HG03442 (cell line): ENCODE measurements around the gene MALRD1.

Experiments
- ATAC-seq: cut with Tn5 transposase; IDR thresholded peaks from one replicate; pipeline ENCODE4 v1.9.1; 2021; ENCODE audit warnings: mild to moderate bottlenecking, moderate library complexity; ENCODE audit not compliant: unreplicated experiment

The MALRD1 gene

GRCh38 chr10:19629567-19629966 is 581.0 kb downstream of the MALRD1 start:
- no peak for ATAC-seq

GRCh38 chr10:19634163-19634562 is 585.6 kb downstream of the MALRD1 start:
- no peak for ATAC-seq

GRCh38 chr10:19638182-19638895 is 589.7 kb downstream of the MALRD1 start:
- no peak for ATAC-seq

GRCh38 chr10:19638896-19639233 is 590.3 kb downstream of the MALRD1 start:
- ATAC-seq: no peak

- ATAC-seq: no peak
Observed at GRCh38 chr10:19640566-19641263, 592.1 kb downstream of the MALRD1 start.

- no peak for ATAC-seq
Observed at GRCh38 chr10:19651549-19651948, 602.9 kb downstream of the MALRD1 start.

- no peak for ATAC-seq
Observed at GRCh38 chr10:19652750-19653149, 604.1 kb downstream of the MALRD1 start.

GRCh38 chr10:19653931-19654330 is 605.3 kb downstream of the MALRD1 start:
- no peak for ATAC-seq

- no peak for ATAC-seq
Observed at GRCh38 chr10:19654576-19654975, 606.0 kb downstream of the MALRD1 start.

- ATAC-seq: no peak
Observed at GRCh38 chr10:19656420-19657042, 607.9 kb downstream of the MALRD1 start.

- no peak for ATAC-seq
Observed at GRCh38 chr10:19658131-19658530, 609.5 kb downstream of the MALRD1 start.

GRCh38 chr10:19658622-19659233 is 610.1 kb downstream of the MALRD1 start:
- ATAC-seq: no peak

- no peak for ATAC-seq
Observed at GRCh38 chr10:19659920-19660655, 611.5 kb downstream of the MALRD1 start.

GRCh38 chr10:19663344-19663743 is 614.7 kb downstream of the MALRD1 start:
- ATAC-seq: no peak

- no peak for ATAC-seq
Observed at GRCh38 chr10:19668116-19668515, 619.5 kb downstream of the MALRD1 start.

- no peak for ATAC-seq
Observed at GRCh38 chr10:19676063-19676462, 627.5 kb downstream of the MALRD1 start.

GRCh38 chr10:19683356-19683755 is 634.8 kb downstream of the MALRD1 start:
- ATAC-seq: no peak

GRCh38 chr10:19683960-19684359 is 635.4 kb downstream of the MALRD1 start:
- no peak for ATAC-seq

- no peak for ATAC-seq
Observed at GRCh38 chr10:19688344-19688743, 639.7 kb downstream of the MALRD1 start.

- ATAC-seq: no peak
Observed at GRCh38 chr10:19689231-19689630, 640.6 kb downstream of the MALRD1 start.

- ATAC-seq: no peak
Observed at GRCh38 chr10:19699299-19699698, 650.7 kb downstream of the MALRD1 start.
